ENCODE measurements around the gene APBB2. TPM values are rescaled to one million over a fixed set of nuclear protein-coding genes. Genes with fewer than 3 reads are reported as not detected.
A peak's percentile ranks its signal among the peaks of the same experiment; 100 is the strongest.
"Not testable (repeated sequence)": the region's sequence is repeated elsewhere in the genome, so short reads cannot be mapped to it uniquely, and the experiment has no call there.

APBB2 gene
- total and polyA plus RNA-seq, 12 donors = 5.2 to 35.4 (median 26.3) TPM

DNA sequence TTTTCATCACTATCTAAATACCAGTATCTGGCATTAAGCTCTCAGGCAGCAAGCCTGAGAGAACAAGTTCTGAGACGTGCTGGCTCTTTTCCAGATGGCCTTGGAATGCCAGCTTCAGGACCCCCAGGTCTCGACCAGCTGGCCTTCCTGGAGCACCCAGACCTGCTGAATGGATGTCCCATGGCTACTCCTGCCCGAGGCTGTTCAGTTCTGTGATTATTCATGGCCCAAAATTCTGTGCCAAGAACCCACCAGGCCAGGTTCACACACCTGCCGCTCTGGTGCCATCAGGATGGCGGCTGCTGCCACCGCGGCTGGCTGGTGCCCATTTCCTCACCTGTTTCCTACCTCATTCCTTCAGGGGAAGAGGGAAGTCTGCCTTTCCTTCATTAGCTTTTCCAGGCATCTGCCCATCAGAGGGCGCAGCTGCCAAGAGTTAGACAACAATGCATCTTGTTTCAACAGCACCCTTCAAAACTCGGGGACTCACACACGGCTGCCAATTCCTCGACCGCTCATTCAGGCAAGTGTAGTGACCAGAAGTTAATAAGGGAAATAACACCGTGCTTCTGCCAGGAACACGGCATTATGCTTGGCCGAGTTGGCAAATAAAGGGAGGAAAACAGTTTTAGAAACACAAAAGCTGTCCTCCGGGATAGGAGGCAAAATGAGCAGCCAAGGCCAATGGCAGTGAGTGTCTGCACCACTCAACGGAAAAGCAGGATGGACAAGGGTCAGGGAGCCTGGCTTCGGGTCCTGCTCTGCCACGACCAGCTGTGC, 290.8 kb downstream of the APBB2 start:
- intact Hi-C loops (cut with DNase I) = loop anchor here in 2 of 10 donors (5.0 to 10.0 kb wide), 2 partner anchors 189 to 294 kb away; no protein-coding TSS in a partner anchor
- Histone ChIP-seq H3K27ac (peak overlapping the region in 2 of 10 donors; percentile 24 to 28), H3K9me3 (no peaks in the 10 kb centered on the region), H3K4me1 (peaks cover 3 to 26% (median 12%) of the 10 kb centered on the region in 9 donors), H3K27me3 (no peaks in the 10 kb centered on the region), H3K4me3 (no peak overlapping the region), H3K36me3 (peaks cover 0 to 51% (median 4%) of the 10 kb centered on the region in 9 donors)
- WGBS, 2 donors = 71 to 85% methylated on average over 19 of the region's 19 CpGs
- ATAC-seq (peak in 3 of 8 donors; percentile 24 to 58 (median 31)), DNase-seq (peak in 1 of 2 donors; percentile 28)
- TF ChIP-seq, protein P1, sequence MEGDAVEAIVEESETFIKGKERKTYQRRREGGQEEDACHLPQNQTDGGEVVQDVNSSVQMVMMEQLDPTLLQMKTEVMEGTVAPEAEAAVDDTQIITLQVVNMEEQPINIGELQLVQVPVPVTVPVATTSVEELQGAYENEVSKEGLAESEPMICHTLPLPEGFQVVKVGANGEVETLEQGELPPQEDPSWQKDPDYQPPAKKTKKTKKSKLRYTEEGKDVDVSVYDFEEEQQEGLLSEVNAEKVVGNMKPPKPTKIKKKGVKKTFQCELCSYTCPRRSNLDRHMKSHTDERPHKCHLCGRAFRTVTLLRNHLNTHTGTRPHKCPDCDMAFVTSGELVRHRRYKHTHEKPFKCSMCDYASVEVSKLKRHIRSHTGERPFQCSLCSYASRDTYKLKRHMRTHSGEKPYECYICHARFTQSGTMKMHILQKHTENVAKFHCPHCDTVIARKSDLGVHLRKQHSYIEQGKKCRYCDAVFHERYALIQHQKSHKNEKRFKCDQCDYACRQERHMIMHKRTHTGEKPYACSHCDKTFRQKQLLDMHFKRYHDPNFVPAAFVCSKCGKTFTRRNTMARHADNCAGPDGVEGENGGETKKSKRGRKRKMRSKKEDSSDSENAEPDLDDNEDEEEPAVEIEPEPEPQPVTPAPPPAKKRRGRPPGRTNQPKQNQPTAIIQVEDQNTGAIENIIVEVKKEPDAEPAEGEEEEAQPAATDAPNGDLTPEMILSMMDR (IDR thresholded peaks at IDR 0.05) = peak in 2 of 9 donors; percentile 13 to 21

DNA sequence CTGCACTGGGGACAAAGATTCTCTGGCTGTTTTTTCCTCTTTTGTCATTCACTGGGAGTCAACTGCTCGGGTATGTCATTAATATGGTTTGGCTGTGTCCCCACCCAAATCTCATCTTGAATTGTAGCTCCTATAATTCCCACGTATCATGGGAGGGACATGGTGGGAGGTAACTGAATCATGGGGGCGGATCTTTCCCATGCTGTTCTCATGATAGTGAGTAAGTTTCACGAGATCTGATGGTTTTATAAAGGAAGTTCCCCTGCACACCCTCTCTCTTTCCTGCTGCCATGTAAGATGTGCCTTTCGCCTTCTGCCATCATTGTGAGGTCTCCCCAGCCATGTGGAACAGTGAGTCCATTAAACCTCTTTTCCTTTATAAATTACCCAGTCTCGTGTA, 294.4 kb downstream of the APBB2 start:
- H3K27ac ChIP-seq, H3K27me3 ChIP-seq, H3K4me3 ChIP-seq, H3K9me3 ChIP-seq, DNase-seq, ATAC-seq: not testable (repeated sequence)
- intact Hi-C loops (cut with DNase I) = loop anchor here in 2 of 10 donors (5.0 to 10.0 kb wide), 2 partner anchors 185 to 297 kb away; no protein-coding TSS in a partner anchor
- Histone ChIP-seq H3K36me3 (peaks cover 0 to 38% (median 0%) of the 10 kb centered on the region in 9 donors), H3K4me1 (peaks cover 5 to 48% (median 32%) of the 10 kb centered on the region in 9 donors)
- 94 to 95% methylated on average over 6 of the region's 6 CpGs for WGBS, 2 donors

DNA sequence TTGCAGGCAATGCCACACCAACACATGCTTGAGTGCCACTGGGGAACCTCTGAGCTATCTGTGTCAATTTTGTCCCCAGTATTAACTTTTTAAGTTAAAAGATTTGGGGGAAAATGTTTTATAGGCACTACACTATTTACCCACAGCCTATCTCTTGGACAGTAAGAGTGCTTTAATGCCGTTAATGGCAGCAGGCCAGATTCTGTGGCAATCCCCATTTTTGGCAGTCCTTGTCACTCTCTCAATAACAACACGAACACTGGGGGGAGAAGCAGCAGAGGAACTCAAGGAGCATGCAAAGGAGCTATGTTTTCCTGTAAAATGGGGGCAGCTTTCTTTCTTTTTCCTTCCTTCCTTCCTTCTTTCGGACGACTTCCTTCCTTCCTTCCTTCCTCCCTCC, 296.0 kb downstream of the APBB2 start:
- TF ChIP-seq, protein P1 (IDR thresholded peaks at IDR 0.05) = no peak
- intact Hi-C loops (cut with DNase I) = no loop called here
- no peak overlapping the region for H3K4me3 ChIP-seq
- H3K4me1 ChIP-seq = peaks cover 5 to 39% (median 32%) of the 10 kb centered on the region in 9 donors
- WGBS, 2 donors = 25 to 36% methylated on average over 4 of the region's 4 CpGs
- DNase-seq (peak; percentile 50 to 69), ATAC-seq (peak; percentile 59 to 84 (median 76))
- peak overlapping the region in 3 of 10 donors; percentile 15 to 36 (median 31) for H3K27ac ChIP-seq
- peaks cover 0 to 8% (median 0%) of the 10 kb centered on the region in 11 donors for H3K9me3 ChIP-seq
- H3K27me3 ChIP-seq = no peaks in the 10 kb centered on the region
- H3K36me3 ChIP-seq = peaks cover 0 to 38% (median 0%) of the 10 kb centered on the region in 9 donors

DNA sequence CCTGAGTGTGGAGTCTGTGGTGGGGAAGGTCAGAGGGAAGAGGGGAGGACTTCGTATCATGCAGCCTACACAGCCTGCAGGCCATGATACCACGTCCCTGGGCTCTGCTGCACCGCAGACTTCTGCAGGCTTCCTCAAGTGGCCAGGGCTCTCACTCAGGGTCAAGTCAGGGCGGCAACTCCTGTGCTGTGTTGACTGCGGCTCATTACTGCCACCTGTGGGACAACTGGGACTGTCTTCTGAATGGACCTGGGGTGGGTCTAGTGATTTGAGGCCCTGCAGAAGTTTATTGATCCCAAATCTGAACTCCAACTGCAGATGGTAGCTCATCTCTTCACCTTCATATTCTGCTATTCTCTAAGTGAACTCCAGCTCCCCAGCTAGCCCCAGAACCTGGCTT, 297.5 kb downstream of the APBB2 start:
- Histone ChIP-seq H3K27me3 (no peaks in the 10 kb centered on the region), H3K4me3 (no peak overlapping the region), H3K9me3 (peaks cover 0 to 8% (median 0%) of the 10 kb centered on the region in 11 donors), H3K4me1 (peaks cover 5 to 39% (median 32%) of the 10 kb centered on the region in 9 donors), H3K36me3 (peaks cover 0 to 39% (median 0%) of the 10 kb centered on the region in 9 donors), H3K27ac (peak overlapping the region in 1 of 10 donors; percentile 11)
- intact Hi-C loops (cut with DNase I) = no loop called here
- TF ChIP-seq, protein P1 (IDR thresholded peaks at IDR 0.05) = peak in 7 of 9 donors; percentile 13 to 55 (median 42)
- ATAC-seq = peak; percentile 21 to 69 (median 60)
- 75 to 76% methylated on average over 5 of the region's 5 CpGs for WGBS, 2 donors
- peak in 1 of 2 donors; percentile 43 for DNase-seq

Data from heart right ventricle (tissue), 16 donors.